ENCODE measurements around the gene RNPS1.

RNPS1 gene

GRCh38 chr16:2235695-2236336, 32.1 kb downstream of the RNPS1 start:
- DNase-seq (ENCODE audit: low spot score): no peak

- no peak for DNase-seq (ENCODE audit: low spot score)
Measured at GRCh38 chr16:2235234-2235651, 32.7 kb downstream of the RNPS1 start.

GRCh38 chr16:2234813-2235170, 33.1 kb downstream of the RNPS1 start:
- DNase-seq (ENCODE audit: low spot score): no peak

GRCh38 chr16:2233872-2234812, 33.8 kb downstream of the RNPS1 start:
- DNase-seq (ENCODE audit: low spot score): no peak

- no peak for DNase-seq (ENCODE audit: low spot score)
Measured at GRCh38 chr16:2233046-2233775, 34.7 kb downstream of the RNPS1 start.

GRCh38 chr16:2232094-2232990, 35.6 kb downstream of the RNPS1 start:
- no peak for DNase-seq (ENCODE audit: low spot score)

GRCh38 chr16:2231016-2231931, 36.7 kb downstream of the RNPS1 start:
- no peak for DNase-seq (ENCODE audit: low spot score)

GRCh38 chr16:2230376-2230775, 37.5 kb downstream of the RNPS1 start:
- no peak for DNase-seq (ENCODE audit: low spot score)

- DNase-seq (ENCODE audit: low spot score): no peak
Measured at GRCh38 chr16:2229632-2230250, 38.2 kb downstream of the RNPS1 start.

- DNase-seq (ENCODE audit: low spot score): no peak
Measured at GRCh38 chr16:2229091-2229490, 38.8 kb downstream of the RNPS1 start.

GRCh38 chr16:2228161-2228824, 39.6 kb downstream of the RNPS1 start:
- no peak for DNase-seq (ENCODE audit: low spot score)

- DNase-seq (ENCODE audit: low spot score): no peak
Measured at GRCh38 chr16:2226918-2227317, 41.0 kb downstream of the RNPS1 start.

GRCh38 chr16:2226245-2226793, 41.6 kb downstream of the RNPS1 start:
- no peak for DNase-seq (ENCODE audit: low spot score)

- DNase-seq (ENCODE audit: low spot score): peak; percentile 44
Measured at GRCh38 chr16:2223942-2224486, 43.9 kb downstream of the RNPS1 start.

GRCh38 chr16:2223221-2223941, 44.5 kb downstream of the RNPS1 start, which contains the start of gene E4F1:
Gene E4F1 (plus strand): TSS chr16:2223591. CDS start chr16:2223614, 23 bp downstream.
- peak; percentile 100 for DNase-seq (ENCODE audit: low spot score)

- no peak for DNase-seq (ENCODE audit: low spot score)
Measured at GRCh38 chr16:2216330-2216729, 51.6 kb downstream of the RNPS1 start.

GRCh38 chr16:2214719-2214968, 53.3 kb downstream of the RNPS1 start, which contains the start of gene PGP:
Gene PGP (minus strand): TSS chr16:2214840. CDS start chr16:2214777, 63 bp downstream.
- no peak for DNase-seq (ENCODE audit: low spot score)
